GM23338 (cell line): Measurements from ENCODE around the gene DGKB. TPM values are rescaled to one million over a fixed set of nuclear protein-coding genes. Genes with fewer than 3 reads are reported as not detected.

Source experiments
- ATAC-seq: fragments of 200-7000 bp; cut with Tn5 transposase; 3 replicates; pipeline ENCODE4 v1.9.1; 2020
- DNase-seq: peaks from one replicate; pipeline ENCODE4 v3.0.0-alpha.2; 2015; ENCODE audit warnings: low spot score
- H2AFZ ChIP-seq: fragments of 200-600 bp; sonication (generic); 2 replicates; pipeline ENCODE4 v1.8.0; 2016; ENCODE audit warnings: antibody characterized with exemption, mild to moderate bottlenecking, moderate library complexity
- H3F3A ChIP-seq: fragments of 200-600 bp; sonication (generic); replicated peaks from 2 replicates; pipeline ENCODE4 v1.8.0; 2017; ENCODE audit warnings: antibody characterized with exemption, mixed run types, low read depth
- H3K27ac ChIP-seq: fragments of 200-600 bp; sonication (generic); 2 replicates; pipeline ENCODE4 v1.6.1; 2016; ENCODE audit warnings: low read depth
- H3K27me3 ChIP-seq: fragments of 200-600 bp; sonication (generic); 2 replicates; pipeline ENCODE4 v1.8.0; 2016; ENCODE audit warnings: mild to moderate bottlenecking, mixed run types, moderate library complexity; ENCODE audit not compliant: insufficient read depth
- H3K36me3 ChIP-seq: fragments of 200-600 bp; sonication (generic); 2 replicates; pipeline ENCODE4 v1.8.0; 2016; ENCODE audit warnings: mild to moderate bottlenecking; ENCODE audit not compliant: insufficient read depth
- H3K4me1 ChIP-seq: fragments of 200-600 bp; sonication (generic); 2 replicates; pipeline ENCODE4 v1.8.0; 2016; ENCODE audit warnings: mild to moderate bottlenecking, moderate library complexity; ENCODE audit not compliant: insufficient read depth
- H3K4me2 ChIP-seq: fragments of 200-600 bp; sonication (generic); 2 replicates; pipeline ENCODE4 v1.7.1; 2017; ENCODE audit warnings: mixed run types
- H3K4me3 ChIP-seq: fragments of 200-600 bp; sonication (generic); 2 replicates; pipeline ENCODE4 v1.6.1; 2016; ENCODE audit warnings: mixed run types
- H3K79me2 ChIP-seq: fragments of 200-600 bp; sonication (generic); replicated peaks from 2 replicates; pipeline ENCODE4 v1.8.0; 2017; ENCODE audit warnings: mild to moderate bottlenecking; ENCODE audit not compliant: insufficient read depth
- H3K9me2 ChIP-seq: fragments of 200-600 bp; sonication (generic); 2 replicates; pipeline ENCODE4 v1.8.0; 2017; ENCODE audit not compliant: insufficient read depth
- H4K20me1 ChIP-seq: fragments of 200-600 bp; sonication (generic); replicated peaks from 2 replicates; pipeline ENCODE4 v1.8.0; 2017; ENCODE audit warnings: mild to moderate bottlenecking; ENCODE audit not compliant: insufficient read depth
- H3K27ac Mint-ChIP-seq: 2 replicates; pipeline ENCODE4 v1.8.0; 2020; ENCODE audit warnings: inconsistent platforms, mild to moderate bottlenecking, moderate library complexity, mixed read lengths
- H3K27me3 Mint-ChIP-seq: 3 replicates; pipeline ENCODE4 v1.8.0; 2022; ENCODE audit warnings: low read depth, mild to moderate bottlenecking, moderate library complexity, mixed read lengths, inconsistent platforms; ENCODE audit not compliant: insufficient read depth, poor library complexity
- H3K36me3 Mint-ChIP-seq: 3 replicates; pipeline ENCODE4 v1.8.0; 2021; ENCODE audit warnings: low read depth, mild to moderate bottlenecking, inconsistent platforms, moderate library complexity, mixed read lengths
- H3K4me1 Mint-ChIP-seq: 3 replicates; pipeline ENCODE4 v1.8.0; 2020; ENCODE audit warnings: mild to moderate bottlenecking, inconsistent platforms, mixed read lengths
- H3K4me3 Mint-ChIP-seq: 3 replicates; pipeline ENCODE4 v1.8.0; 2021; ENCODE audit warnings: moderate library complexity, mild to moderate bottlenecking, inconsistent platforms, mixed read lengths
- H3K9me3 Mint-ChIP-seq: 3 replicates; pipeline ENCODE4 v1.8.0; 2020; ENCODE audit warnings: moderate library complexity, mild to moderate bottlenecking, inconsistent platforms, mixed read lengths
- JUNB ChIP-seq: IDR thresholded peaks from one replicate; pipeline ENCODE4 v1.6.1; 2016; ENCODE audit warnings: antibody characterized with exemption; ENCODE audit not compliant: unreplicated experiment
- STAT1 ChIP-seq: IDR thresholded peaks from one replicate; pipeline ENCODE4 v1.6.1; 2016; ENCODE audit warnings: antibody characterized with exemption; ENCODE audit not compliant: unreplicated experiment
- ZNF114 ChIP-seq: fragments of 250-450 bp; sonication (Bioruptor Pico); IDR thresholded peaks from 2 replicates; pipeline ENCODE4 v1.5.0; 2020; ENCODE audit warnings: mild to moderate bottlenecking, moderate library complexity
- polyA plus RNA-seq: library from polyadenylated mRNA; unstranded; fragments of >200 nt; fragmentation: Nextera tagmentation; extraction: Ambion mirVana; gene quantifications from 2 replicates; pipeline ENCODE4 v1.2.1, GENCODE V29; 2016
- total RNA-seq: library from RNA; depleted of rRNA; stranded (reverse); fragments of >200 nt; shearing (Covaris generic); gene quantifications from 2 replicates; pipeline ENCODE4 v1.2.3, GENCODE V29; 2014
- TF ChIP-seq, protein P1 (sequence below): fragments of 250-450 bp; sonication (Bioruptor Pico); IDR thresholded peaks from 2 replicates; pipeline ENCODE4 v1.5.0; 2020; ENCODE audit warnings: mild to moderate bottlenecking, moderate library complexity
- TF ChIP-seq, protein P2 (sequence below): IDR thresholded peaks from 2 replicates; pipeline ENCODE4 v1.6.1; 2016; ENCODE audit warnings: antibody characterized with exemption

DGKB gene
- total and polyA plus RNA-seq, 2 experiments from 2014 or later, result 4.8 to 11.5 TPM

DNA sequence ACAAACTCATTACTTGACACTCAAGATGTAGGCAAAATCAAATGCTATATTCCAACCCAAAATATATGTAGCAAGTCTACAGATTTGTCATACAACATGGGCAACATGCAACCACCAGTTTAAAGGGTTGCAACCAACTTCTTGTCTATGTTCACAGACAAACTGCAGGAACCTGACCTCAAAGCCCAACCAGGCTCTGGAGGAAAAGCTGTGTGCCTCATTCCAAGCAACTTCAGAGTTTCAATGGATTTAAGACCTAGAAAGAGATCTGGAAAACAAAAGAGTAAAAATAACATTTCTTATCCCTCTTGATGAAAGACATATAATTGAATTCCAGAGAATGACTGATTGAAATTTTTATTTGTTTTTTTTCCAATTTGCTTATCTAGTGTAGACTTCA, 612.6 kb downstream of the DGKB start (continued):
- TF ChIP-seq JUNB, result no peak

DNA sequence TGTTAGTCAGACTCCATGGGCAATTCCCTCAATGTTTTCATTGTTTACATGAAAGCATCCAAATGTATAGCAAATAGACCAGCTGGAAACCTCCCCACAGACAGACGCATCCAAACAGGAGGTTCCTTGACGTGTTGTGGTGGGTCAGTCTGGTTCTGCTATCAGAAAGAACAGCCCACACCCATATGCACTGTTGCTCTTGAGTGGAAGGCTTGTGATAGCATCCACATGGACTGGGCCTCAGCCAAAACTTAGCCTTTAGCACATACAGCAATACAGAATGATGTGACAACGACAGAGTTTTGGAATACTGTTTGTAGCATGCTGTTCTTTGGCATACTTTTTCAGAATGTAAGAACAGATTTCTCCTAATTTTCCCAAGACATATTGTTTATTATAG, 613.9 kb downstream of the DGKB start:
- Mint-ChIP-seq H3K9me3 (no peaks in the 10 kb centered on the region), H3K27ac (peak overlapping the region; percentile 14; the same call in 1 of the 2 replicates), H3K4me1 (peaks cover 3% of the 10 kb centered on the region; the same call in 2 of the 3 replicates), H3K4me3 (no peak overlapping the region), H3K27me3 (no peaks in the 10 kb centered on the region), H3K36me3 (no peaks in the 10 kb centered on the region)
- peak overlapping the region; percentile 69 for H2AFZ ChIP-seq
- H3K36me3 ChIP-seq, result no peaks in the 10 kb centered on the region
- no peak for DNase-seq
- no peak overlapping the region for H3K27ac ChIP-seq
- H3F3A ChIP-seq, result no peaks in the 10 kb centered on the region
- H3K4me1 ChIP-seq, result no peaks in the 10 kb centered on the region
- H4K20me1 ChIP-seq, result no peaks in the 10 kb centered on the region
- TF ChIP-seq, protein P1, sequence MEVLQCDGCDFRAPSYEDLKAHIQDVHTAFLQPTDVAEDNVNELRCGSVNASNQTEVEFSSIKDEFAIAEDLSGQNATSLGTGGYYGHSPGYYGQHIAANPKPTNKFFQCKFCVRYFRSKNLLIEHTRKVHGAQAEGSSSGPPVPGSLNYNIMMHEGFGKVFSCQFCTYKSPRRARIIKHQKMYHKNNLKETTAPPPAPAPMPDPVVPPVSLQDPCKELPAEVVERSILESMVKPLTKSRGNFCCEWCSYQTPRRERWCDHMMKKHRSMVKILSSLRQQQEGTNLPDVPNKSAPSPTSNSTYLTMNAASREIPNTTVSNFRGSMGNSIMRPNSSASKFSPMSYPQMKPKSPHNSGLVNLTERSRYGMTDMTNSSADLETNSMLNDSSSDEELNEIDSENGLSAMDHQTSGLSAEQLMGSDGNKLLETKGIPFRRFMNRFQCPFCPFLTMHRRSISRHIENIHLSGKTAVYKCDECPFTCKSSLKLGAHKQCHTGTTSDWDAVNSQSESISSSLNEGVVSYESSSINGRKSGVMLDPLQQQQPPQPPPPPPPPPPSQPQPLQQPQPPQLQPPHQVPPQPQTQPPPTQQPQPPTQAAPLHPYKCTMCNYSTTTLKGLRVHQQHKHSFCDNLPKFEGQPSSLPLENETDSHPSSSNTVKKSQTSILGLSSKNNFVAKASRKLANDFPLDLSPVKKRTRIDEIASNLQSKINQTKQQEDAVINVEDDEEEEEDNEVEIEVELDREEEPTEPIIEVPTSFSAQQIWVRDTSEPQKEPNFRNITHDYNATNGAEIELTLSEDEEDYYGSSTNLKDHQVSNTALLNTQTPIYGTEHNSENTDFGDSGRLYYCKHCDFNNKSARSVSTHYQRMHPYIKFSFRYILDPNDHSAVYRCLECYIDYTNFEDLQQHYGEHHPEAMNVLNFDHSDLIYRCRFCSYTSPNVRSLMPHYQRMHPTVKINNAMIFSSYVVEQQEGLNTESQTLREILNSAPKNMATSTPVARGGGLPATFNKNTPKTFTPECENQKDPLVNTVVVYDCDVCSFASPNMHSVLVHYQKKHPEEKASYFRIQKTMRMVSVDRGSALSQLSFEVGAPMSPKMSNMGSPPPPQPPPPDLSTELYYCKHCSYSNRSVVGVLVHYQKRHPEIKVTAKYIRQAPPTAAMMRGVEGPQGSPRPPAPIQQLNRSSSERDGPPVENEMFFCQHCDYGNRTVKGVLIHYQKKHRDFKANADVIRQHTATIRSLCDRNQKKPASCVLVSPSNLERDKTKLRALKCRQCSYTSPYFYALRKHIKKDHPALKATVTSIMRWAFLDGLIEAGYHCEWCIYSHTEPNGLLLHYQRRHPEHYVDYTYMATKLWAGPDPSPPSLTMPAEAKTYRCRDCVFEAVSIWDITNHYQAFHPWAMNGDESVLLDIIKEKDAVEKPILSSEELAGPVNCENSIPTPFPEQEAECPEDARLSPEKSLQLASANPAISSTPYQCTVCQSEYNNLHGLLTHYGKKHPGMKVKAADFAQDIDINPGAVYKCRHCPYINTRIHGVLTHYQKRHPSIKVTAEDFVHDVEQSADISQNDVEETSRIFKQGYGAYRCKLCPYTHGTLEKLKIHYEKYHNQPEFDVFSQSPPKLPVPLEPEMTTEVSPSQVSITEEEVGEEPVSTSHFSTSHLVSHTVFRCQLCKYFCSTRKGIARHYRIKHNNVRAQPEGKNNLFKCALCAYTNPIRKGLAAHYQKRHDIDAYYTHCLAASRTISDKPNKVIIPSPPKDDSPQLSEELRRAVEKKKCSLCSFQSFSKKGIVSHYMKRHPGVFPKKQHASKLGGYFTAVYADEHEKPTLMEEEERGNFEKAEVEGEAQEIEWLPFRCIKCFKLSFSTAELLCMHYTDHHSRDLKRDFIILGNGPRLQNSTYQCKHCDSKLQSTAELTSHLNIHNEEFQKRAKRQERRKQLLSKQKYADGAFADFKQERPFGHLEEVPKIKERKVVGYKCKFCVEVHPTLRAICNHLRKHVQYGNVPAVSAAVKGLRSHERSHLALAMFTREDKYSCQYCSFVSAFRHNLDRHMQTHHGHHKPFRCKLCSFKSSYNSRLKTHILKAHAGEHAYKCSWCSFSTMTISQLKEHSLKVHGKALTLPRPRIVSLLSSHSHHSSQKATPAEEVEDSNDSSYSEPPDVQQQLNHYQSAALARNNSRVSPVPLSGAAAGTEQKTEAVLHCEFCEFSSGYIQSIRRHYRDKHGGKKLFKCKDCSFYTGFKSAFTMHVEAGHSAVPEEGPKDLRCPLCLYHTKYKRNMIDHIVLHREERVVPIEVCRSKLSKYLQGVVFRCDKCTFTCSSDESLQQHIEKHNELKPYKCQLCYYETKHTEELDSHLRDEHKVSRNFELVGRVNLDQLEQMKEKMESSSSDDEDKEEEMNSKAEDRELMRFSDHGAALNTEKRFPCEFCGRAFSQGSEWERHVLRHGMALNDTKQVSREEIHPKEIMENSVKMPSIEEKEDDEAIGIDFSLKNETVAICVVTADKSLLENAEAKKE (CRISPR knock-in tag), result no peak
- TF ChIP-seq, protein P2, sequence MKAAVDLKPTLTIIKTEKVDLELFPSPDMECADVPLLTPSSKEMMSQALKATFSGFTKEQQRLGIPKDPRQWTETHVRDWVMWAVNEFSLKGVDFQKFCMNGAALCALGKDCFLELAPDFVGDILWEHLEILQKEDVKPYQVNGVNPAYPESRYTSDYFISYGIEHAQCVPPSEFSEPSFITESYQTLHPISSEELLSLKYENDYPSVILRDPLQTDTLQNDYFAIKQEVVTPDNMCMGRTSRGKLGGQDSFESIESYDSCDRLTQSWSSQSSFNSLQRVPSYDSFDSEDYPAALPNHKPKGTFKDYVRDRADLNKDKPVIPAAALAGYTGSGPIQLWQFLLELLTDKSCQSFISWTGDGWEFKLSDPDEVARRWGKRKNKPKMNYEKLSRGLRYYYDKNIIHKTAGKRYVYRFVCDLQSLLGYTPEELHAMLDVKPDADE, result no peak
- TF ChIP-seq STAT1 (no peak), ZNF114 (CRISPR knock-in tag) (no peak), JUNB (no peak)
- no peak overlapping the region for H3K4me2 ChIP-seq
- H3K4me3 ChIP-seq, result no peak overlapping the region
- no peak for ATAC-seq
- no peaks in the 10 kb centered on the region for H3K9me2 ChIP-seq
- no peaks in the 10 kb centered on the region for H3K27me3 ChIP-seq
- no peaks in the 10 kb centered on the region for H3K79me2 ChIP-seq
